Retinal pigment epithelial cell (primary cell): Measurements from ENCODE around the gene FSTL3.
A peak's percentile ranks its signal among the peaks of the same experiment; 100 is the strongest.

Experiments used
- DNase-seq: peaks from one replicate; pipeline ENCODE4 v3.0.0-alpha.2; 2010; ENCODE audit warnings: low read depth
- H3K4me3 ChIP-seq: 2 replicates; pipeline ENCODE4 v1.5.1; 2011; ENCODE audit warnings: mild to moderate bottlenecking, low read length, control low read depth, moderate library complexity
- TF ChIP-seq, protein P1 (sequence below): conservative IDR thresholded peaks from 2 replicates; pipeline ENCODE4 v1.5.1; 2011; ENCODE audit warnings: low read depth, low read length, control low read depth, inconsistent platforms

Gene FSTL3

DNA sequence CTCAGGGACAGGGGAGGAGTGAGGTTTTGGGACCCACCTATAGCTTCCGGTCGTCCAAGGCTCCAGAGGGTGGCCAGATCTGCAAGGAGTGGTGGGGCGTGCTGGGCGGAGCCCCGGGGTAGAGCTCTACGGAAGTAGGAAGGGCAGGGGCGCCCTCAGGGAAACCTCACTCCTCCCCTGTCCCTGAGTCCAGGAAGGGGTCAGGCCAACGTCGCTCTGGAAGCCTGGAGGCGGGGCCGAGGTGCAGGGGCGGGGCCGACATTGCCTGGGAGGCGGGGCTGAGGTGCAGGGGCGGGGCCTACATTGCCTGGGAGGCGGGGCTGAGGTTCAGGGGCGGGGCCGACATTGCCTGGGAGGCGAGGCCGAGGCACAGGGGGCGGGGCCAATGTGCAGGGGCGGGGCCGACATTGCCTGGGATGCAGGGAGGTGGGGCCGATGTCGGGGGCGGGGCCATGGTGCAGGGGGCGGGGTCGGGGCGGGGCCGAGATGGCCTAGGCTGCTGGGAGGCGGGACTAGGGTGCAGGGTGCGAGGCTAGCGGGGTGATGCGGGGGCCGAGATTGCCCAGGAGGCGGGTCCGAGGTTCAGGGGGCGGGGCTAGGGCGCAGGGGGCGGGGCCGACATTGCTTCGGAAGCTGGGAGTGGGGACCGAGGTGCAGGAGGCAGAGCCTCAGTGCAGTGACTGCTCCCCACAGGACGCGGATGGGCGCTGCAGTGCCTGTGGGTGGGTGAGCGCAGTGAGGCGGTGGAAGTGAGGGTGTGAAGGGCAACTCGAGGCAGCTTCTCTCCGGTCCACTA, 27.7 kb downstream of the FSTL3 start:
- TF ChIP-seq, protein P1, sequence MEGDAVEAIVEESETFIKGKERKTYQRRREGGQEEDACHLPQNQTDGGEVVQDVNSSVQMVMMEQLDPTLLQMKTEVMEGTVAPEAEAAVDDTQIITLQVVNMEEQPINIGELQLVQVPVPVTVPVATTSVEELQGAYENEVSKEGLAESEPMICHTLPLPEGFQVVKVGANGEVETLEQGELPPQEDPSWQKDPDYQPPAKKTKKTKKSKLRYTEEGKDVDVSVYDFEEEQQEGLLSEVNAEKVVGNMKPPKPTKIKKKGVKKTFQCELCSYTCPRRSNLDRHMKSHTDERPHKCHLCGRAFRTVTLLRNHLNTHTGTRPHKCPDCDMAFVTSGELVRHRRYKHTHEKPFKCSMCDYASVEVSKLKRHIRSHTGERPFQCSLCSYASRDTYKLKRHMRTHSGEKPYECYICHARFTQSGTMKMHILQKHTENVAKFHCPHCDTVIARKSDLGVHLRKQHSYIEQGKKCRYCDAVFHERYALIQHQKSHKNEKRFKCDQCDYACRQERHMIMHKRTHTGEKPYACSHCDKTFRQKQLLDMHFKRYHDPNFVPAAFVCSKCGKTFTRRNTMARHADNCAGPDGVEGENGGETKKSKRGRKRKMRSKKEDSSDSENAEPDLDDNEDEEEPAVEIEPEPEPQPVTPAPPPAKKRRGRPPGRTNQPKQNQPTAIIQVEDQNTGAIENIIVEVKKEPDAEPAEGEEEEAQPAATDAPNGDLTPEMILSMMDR = no peak
- no peak for DNase-seq
- H3K4me3 ChIP-seq = no peak overlapping the region

DNA sequence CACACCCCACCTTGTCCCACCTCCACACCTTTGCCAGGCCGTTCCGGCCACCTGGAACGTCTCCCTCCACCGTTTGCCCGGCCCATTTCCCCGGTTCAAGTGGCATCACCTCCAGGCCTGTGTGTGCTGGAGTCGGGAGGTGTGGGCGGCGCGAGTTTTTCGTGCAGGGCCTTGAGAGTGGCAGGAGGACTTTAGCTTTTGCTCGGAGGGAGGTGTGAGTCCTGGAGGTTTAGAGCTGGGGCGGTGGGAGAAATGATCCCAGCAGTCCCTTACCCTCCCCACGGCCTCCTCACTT, 28.2 kb downstream of the FSTL3 start:
- H3K4me3 ChIP-seq = no peak overlapping the region
- TF ChIP-seq, protein P1 = no peak

DNA sequence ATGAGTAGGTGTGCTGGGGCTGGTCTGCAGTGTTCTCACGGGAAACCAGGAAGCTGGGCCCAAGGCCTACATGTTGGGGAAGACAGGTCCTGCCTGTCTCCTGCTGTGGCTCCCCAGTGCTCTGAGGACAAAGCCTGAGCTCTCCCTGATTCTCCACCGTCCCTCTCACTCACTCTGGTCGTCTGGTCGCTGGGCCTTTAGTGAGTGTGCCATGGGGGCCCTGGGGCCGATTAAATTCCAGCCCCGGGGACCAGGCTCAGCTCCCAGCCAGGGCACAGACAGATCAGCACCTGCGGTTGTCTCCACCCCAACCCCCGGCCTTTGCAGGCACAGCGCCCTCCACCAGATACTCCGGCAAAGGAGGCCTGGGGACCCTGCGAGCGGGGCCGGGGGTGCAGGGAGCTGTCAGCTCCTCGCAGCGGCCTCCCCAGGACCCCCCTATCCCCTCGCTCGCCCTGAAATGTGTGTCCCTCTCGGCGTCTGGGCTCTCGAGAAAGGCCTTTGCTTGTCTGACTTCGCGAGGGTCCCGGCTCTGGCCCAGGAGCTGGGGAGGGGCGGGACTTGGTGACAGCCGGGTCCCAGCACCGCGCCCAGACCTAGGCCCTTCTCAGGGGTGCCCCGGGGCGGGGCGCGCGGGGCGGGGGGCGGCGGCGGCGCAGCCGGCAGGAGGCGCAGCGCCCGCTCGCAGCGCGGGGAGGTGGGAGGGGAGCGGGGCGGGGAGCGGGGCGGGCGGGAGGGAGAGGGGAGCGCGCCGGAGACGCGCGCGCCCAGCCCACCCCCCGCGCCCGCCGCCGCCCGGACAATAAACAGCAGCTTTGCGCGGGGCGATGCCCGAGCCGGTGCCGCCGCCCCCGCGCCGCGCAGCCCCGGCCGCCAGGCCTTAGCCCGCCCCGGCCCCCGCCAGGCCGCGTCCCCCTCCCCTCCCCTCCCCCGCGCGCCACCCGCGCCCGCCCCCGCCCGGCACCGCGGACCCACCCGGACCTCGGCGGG, 32.3 kb downstream of the FSTL3 start, which contains the start of gene PALM:
Gene PALM (plus strand): TSS at position 782 of the 990 bp plus-strand sequence. CDS start 212 bp downstream, outside the sequence.
- H3K4me3 ChIP-seq = peak within 1 kb of the TSS; percentile 52
- no peak for DNase-seq

More for the DNA sequence above, 28.2 kb downstream of the FSTL3 start:
- DNase-seq = no peak

DNA sequence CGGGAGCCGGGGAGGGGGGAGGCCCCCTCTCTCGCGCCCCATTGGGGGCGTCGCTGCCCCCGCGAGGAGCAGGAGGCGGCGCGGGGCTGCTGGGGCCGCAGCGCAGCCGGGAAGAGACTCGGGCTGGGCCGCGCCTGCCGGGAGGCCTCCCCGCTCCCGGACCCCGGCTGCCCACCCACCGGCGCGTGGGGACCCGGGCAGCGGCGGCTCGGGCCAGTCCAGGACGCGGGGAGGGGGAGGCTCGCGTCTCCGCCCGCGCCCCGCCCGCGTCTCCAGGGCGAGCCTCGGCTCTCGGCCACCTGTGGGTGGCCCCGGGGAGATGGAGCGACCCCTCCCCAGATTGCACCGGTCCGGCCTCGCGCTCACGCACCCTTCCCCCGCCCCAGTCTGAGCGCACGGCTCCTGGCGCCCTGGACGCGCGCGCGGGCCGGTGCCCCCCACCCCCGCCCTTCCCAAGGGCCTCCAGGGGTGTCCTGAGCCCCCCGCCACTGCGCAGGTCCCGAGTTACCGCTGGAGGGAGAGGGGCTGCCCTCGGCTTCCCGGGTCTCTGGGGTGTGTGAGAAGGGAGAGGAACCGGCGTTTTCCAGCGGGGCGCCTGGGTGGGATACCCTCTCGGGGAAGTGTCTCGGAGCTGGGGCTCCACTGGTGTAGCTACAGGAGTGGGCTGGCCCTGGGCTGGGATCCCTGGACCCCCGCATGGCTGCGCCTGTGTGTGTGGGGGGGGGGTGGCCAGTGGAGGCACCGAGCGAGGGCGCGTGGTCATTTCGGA, 33.2 kb downstream of the FSTL3 start:
- TF ChIP-seq, protein P1 = no peak

More for the DNA sequence above, 32.3 kb downstream of the FSTL3 start, which contains the start of gene PALM:
- TF ChIP-seq, protein P1 = no peak

DNA sequence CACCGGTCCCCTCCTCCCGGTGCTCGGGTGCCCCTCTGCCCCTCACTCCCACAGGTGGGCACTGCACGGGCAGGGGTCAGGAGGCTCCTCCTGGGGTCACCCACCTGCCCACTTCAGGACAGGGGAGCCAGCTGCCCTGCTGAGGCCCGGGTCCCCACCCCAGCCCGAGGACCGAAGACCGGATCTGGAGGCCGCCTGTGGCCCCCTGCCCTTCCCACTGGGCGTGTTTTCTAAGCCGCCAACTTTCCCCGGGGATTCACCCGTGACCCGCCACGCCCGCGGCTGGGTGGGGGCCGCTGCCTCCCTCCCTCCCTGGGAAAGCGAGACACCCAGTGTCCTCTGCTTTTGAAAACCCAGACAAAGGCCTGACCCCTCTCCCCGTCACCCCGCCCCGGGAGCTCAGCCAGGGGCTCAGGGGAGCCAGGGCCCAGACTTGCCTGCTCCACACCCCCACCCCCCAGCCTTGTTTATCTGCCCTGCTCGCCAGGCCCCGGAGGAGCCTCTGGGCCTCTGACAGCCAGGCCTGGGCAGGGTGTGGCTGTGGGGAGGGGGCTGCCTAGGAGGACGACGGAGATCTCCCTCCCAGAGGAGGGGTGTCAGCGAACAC, 33.9 kb downstream of the FSTL3 start:
- peak overlapping the region; percentile 52 for H3K4me3 ChIP-seq
- no peak for DNase-seq
- TF ChIP-seq, protein P1 = no peak

More for the DNA sequence above, 33.2 kb downstream of the FSTL3 start:
- H3K4me3 ChIP-seq = peak overlapping the region; percentile 52
- DNase-seq = no peak

DNA sequence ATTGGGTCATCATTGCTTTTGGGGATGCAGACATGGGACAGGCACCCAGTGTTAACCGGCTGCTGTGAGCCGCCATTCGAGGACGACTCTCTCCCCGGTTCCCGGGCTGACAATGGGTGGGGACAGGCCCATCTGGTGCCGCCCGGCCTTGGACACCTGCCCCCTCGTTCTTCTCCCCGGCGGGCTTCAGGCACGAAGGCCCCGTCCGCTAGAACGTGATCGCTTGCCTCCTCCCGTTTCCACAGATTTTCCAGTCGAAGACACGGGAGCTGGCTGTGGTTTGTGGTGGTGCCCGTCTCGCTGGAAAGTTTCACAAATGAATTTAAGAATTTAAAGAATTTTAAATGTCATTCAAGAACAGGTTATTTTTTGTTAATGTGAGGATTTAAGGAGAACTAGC, 34.6 kb downstream of the FSTL3 start:
- TF ChIP-seq, protein P1 = no peak
- no peak overlapping the region for H3K4me3 ChIP-seq
- no peak for DNase-seq
